ENCODE data around the gene SLC9C2. TPM values are rescaled to one million over a fixed set of nuclear protein-coding genes. Genes with fewer than 3 reads are reported as not detected.
A peak's percentile ranks its signal among the peaks of the same experiment; 100 is the strongest.

SLC9C2 gene
- total RNA-seq, 1 experiment from 2014 or later = not detected

DNA sequence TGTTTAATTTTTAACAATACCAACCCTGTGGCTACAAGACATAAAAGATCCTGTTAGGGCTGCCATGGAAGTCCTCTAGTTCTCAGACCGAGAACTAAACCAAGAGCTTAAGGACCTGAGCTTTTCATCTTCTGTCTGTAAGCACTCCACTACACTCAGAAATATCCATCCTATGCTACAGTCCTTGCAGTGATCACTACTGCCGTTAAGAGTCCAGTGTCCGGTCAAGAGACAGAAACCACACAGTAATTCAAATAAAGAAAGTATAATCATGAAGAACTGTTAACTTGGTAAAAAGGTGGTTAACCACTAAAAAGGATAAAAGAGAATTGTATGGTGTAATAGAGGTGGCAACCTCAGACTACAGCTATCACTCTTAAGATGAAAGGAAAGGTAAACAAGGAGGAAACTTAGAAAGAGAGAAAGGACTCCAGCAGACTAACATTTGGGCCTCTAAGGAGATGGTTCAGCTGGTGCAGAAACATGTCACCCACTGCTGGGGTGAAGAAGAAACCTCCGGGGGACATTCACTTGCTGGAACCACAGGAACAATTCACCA is 147.8 kb downstream of the SLC9C2 start:
- WGBS (ENCODE audit: extremely low coverage, insufficient read length, low lambda C conversion rate) = no CpG with 5 or more reads among the region's 4 CpGs
- Histone ChIP-seq H2BK12ac (ENCODE audit: insufficient read length, low read depth, low read length) (no peak overlapping the region), H3K27me3 (ENCODE audit: insufficient read depth, low read length) (no peaks in the 10 kb centered on the region), H3K79me1 (ENCODE audit: insufficient read depth, low read depth, low read length, poor library complexity, severe bottlenecking) (no peaks in the 10 kb centered on the region), H3K4ac (ENCODE audit: low read depth, low read length) (no peak overlapping the region), H3K23ac (ENCODE audit: insufficient read length, low read depth, low read length) (no peak overlapping the region), H3K79me2 (ENCODE audit: insufficient read depth, low read length) (no peaks in the 10 kb centered on the region), H4K8ac (replicated peaks; ENCODE audit: insufficient read length, low read depth, low read length) (no peak overlapping the region), H4K5ac (ENCODE audit: insufficient read length, low read depth, low read length) (no peak overlapping the region), H3K23me2 (ENCODE audit: insufficient read length, low read depth, low read length, poor library complexity, severe bottlenecking) (no peaks in the 10 kb centered on the region), H2BK120ac (ENCODE audit: low read depth, low read length, poor library complexity, severe bottlenecking) (no peak overlapping the region), H3K9ac (ENCODE audit: extremely low read depth, insufficient read length, low read length) (no peak overlapping the region), H3K4me2 (ENCODE audit: insufficient read depth, insufficient read length, low read length) (no peak overlapping the region), H4K20me1 (ENCODE audit: control insufficient read depth, insufficient read depth, insufficient read length) (no peaks in the 10 kb centered on the region), H2BK20ac (ENCODE audit: low read depth, low read length, poor library complexity, severe bottlenecking) (no peak overlapping the region), H3K56ac (ENCODE audit: insufficient read length, low read depth, low read length) (no peak overlapping the region), H2BK5ac (ENCODE audit: insufficient read length, low read length) (no peak overlapping the region), H3K27ac (ENCODE audit: insufficient read length, low read depth, low read length) (no peak overlapping the region), H3K4me1 (ENCODE audit: insufficient read depth, low read length) (no peaks in the 10 kb centered on the region; the same call in 1 of the 2 replicates), H3T11ph (ENCODE audit: low read length) (no peak overlapping the region), H3K9me3 (ENCODE audit: control insufficient read depth, low read depth, low read length) (no peaks in the 10 kb centered on the region), H3K18ac (ENCODE audit: insufficient read length, low read depth, low read length) (no peak overlapping the region), H2AK5ac (ENCODE audit: insufficient read length, low read length) (no peak overlapping the region), H4K91ac (ENCODE audit: insufficient read length, low read depth, low read length) (no peak overlapping the region), H2AFZ (ENCODE audit: low read length) (no peak overlapping the region), H2BK15ac (ENCODE audit: low read depth, low read length) (no peak overlapping the region), H3K14ac (ENCODE audit: insufficient read depth, low read length) (no peak overlapping the region)
- H3K4me1 Mint-ChIP-seq = peaks cover 5 to 37% of the 10 kb centered on the region in 2 experiments; a peak in 2 of 4 replicates
- peaks cover 0 to 3% of the 10 kb centered on the region in 2 experiments; a peak in 2 of 5 replicates for H3K9me3 Mint-ChIP-seq
- H3K4me3 Mint-ChIP-seq = no peak overlapping the region
- peak overlapping the region in 1 of 3 experiments; percentile 62; a peak in 1 of 7 replicates for H3K27ac Mint-ChIP-seq
- no peaks in the 10 kb centered on the region for H3K27me3 Mint-ChIP-seq (ENCODE audit: low read depth)
- DNase-seq = no peak
- peaks cover 8 to 19% (median 12%) of the 10 kb centered on the region in 3 experiments for H3K36me3 Mint-ChIP-seq (ENCODE audit: insufficient read depth in 1 of 3, low read depth in 3 of 3)
- TF ChIP-seq, protein P1, sequence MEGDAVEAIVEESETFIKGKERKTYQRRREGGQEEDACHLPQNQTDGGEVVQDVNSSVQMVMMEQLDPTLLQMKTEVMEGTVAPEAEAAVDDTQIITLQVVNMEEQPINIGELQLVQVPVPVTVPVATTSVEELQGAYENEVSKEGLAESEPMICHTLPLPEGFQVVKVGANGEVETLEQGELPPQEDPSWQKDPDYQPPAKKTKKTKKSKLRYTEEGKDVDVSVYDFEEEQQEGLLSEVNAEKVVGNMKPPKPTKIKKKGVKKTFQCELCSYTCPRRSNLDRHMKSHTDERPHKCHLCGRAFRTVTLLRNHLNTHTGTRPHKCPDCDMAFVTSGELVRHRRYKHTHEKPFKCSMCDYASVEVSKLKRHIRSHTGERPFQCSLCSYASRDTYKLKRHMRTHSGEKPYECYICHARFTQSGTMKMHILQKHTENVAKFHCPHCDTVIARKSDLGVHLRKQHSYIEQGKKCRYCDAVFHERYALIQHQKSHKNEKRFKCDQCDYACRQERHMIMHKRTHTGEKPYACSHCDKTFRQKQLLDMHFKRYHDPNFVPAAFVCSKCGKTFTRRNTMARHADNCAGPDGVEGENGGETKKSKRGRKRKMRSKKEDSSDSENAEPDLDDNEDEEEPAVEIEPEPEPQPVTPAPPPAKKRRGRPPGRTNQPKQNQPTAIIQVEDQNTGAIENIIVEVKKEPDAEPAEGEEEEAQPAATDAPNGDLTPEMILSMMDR (conservative IDR thresholded peaks at IDR 0.05) = no peak
